GM18868 (cell line): ENCODE data around the gene HDGF.
A peak's percentile ranks its signal among the peaks of the same experiment; 100 is the strongest.

Experiments used
- ATAC-seq: cut with Tn5 transposase; IDR thresholded peaks from one replicate; pipeline ENCODE4 v1.9.1; 2021; ENCODE audit warnings: mild to moderate bottlenecking, moderate library complexity; ENCODE audit not compliant: unreplicated experiment

HDGF gene

DNA sequence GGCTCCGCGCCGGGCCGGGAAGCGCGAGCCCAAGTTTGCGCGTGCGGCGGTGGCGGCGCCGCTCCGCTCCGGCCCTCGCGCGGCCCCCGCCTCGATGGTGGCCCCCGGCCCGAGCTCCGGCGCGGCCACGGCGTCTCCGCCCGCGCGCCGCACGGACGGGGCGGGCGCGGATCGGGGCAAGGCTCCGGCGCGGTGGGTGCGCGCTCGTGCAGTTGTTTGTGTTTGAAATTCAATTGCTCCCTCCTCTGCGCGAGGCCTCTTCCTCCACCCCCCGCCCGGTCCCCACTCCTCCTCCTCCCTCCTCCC, at the start of gene HDGF:
HDGF (minus strand) TSS at position 225 of the 306 bp plus-strand sequence. CDS start 246 bp downstream, outside the sequence.
- ATAC-seq, result no peak

DNA sequence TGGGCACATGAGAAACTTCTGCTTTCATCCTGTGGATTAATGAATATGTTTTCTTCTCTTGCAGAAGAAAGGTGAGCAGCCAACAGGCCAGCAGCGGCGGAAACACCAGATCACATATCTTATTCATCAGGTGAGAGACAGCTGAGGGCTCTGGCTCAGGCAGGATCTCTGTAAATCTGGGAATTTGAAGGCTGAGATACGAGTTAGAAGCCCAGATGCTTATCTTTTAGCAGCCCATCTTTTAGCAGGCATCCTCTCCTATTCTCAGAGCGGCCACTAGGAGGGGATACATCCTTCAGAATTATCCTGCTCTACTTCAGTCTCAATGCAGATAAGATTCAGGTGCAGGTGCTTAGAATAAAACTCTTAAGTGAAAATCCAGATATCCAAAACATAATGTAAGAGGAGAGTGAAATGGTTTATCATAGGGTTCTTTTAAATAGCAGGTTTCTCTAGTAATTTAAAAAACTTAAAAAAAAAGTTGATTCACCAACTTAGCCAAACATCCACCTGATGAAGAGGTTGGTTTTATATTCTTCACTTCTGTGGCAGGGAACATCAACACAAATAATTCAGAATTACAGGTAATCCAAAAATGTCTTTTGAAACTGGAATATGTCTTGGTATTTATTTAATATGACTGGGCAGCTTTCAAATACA, 45.9 kb upstream of the HDGF start:
- no peak for ATAC-seq

- ATAC-seq, result no peak
These were observed 45.0 kb upstream of the HDGF start for GRCh38 chr1:156796340-156797097.

- ATAC-seq, result no peak
These were observed 44.3 kb upstream of the HDGF start for GRCh38 chr1:156795787-156796186.

DNA sequence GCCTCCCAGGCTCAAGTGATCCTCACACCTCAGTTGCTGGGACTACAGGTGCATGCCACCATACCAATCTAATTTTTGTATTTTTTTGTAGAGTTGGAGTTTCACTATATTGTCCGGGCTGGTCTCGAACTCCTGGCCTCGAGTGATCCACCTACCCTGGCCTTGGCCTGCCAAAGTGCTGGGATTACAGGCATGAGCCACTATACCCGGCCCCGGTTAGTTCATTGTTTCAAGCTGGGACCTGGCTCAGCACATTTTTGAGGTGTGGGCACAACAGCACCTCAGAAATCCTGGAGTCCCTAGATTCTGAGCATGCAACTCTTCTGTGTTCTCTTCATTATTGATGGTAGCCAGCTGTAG, 43.9 kb upstream of the HDGF start:
- no peak for ATAC-seq

GRCh38 chr1:156794506-156795373, 43.3 kb upstream of the HDGF start:
- ATAC-seq, result no peak

- ATAC-seq, result no peak
These were observed 38.3 kb upstream of the HDGF start for GRCh38 chr1:156789621-156790318.

DNA sequence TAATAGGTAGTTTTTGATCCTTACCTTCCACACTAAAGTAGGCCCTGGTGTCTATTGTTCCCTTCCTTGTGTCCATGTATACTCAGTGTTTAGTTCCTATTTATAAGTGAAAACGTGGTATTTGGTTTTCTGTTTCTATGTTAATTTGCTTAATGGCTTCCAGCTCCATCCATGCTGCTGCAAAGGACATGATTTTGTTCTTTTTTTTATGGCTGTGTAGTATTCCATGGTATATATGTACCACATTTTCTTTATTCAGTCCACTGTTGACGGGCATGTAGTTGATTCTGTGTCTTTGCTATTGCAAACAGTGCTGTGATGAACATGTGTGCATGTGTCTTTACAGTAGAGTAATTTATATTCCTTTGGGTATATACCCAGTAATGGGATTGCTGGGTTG, 36.7 kb upstream of the HDGF start:
- no peak for ATAC-seq

DNA sequence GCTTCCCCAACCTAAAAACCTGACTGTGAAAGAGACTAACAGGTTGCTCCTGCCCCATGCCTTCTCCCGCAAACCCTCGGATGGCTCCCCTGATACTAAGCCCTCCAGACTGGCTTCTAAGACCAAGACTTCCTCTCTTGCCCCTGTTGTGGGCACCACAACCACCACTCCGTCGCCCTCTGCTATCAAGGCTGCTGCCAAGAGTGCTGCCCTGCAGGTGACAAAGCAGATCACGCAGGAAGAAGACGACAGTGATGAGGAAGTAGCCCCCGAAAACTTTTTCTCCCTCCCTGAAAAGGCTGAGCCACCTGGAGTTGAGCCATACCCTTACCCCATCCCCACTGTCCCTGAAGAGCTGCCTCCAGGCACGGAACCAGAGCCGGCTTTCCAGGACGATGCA, 35.2 kb upstream of the HDGF start:
- ATAC-seq, result no peak

GRCh38 chr1:156785458-156785857, 34.0 kb upstream of the HDGF start:
- ATAC-seq, result no peak

- no peak for ATAC-seq
These were observed 30.2 kb upstream of the HDGF start for GRCh38 chr1:156781585-156782186.

- no peak for ATAC-seq
These were observed 26.1 kb upstream of the HDGF start for GRCh38 chr1:156777573-156777972.

DNA sequence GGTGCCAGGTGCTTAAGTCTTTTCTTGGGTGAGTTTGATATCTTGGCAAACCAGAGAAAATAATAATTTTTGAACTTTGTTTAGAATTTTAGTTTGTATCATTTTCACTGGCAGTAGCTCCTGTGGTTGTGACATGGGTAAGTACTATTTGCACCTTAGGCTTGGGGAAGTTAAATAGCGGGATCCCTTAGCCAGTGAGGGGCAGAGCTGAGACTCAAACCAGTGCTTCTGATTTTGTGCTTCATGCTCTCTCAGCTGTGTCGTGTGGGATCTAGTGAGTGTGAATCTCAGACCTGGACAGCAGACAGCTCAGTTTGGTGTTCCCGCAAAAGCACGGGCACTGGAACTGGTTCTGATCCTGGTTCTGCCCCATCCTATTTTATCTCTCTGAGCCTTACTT, 25.5 kb upstream of the HDGF start:
- no peak for ATAC-seq

DNA sequence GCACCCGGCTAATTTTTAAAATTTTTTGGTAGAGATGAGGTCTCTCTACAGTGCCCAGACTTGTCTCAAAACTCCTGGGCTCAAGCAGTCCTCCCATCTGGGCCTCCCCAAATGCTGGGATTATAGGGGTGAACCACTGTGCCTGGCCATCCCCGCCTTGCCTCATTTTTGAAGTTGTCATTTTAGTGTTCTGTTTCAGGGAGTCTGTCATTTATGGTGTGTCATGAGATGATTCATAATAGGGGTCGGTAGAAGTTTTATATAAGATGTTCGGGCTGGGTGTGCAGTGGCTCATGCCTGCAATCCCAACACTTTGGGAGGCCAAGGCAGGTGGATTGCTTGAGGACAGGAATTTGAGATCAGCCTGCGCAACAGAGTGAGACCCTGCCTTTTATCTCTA, 24.3 kb upstream of the HDGF start:
- no peak for ATAC-seq

DNA sequence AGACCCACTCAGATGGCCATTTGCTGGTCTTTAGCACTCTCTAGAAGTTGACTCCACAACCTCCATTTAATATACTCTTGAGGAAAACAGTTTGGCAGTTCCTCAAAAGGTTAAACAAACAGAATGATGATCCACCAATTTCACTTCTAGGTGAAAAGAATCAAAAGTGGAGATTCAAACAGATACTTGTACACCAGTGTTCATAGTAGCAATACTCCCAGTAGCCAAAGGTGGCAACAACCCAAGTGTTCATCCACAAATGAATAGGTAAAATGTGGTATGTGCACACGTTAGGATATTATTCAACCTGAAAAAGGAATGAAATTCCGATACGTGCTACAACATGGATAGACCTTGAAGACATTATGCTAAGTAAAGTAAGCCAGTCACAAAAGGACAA, 22.1 kb upstream of the HDGF start:
- ATAC-seq, result no peak

DNA sequence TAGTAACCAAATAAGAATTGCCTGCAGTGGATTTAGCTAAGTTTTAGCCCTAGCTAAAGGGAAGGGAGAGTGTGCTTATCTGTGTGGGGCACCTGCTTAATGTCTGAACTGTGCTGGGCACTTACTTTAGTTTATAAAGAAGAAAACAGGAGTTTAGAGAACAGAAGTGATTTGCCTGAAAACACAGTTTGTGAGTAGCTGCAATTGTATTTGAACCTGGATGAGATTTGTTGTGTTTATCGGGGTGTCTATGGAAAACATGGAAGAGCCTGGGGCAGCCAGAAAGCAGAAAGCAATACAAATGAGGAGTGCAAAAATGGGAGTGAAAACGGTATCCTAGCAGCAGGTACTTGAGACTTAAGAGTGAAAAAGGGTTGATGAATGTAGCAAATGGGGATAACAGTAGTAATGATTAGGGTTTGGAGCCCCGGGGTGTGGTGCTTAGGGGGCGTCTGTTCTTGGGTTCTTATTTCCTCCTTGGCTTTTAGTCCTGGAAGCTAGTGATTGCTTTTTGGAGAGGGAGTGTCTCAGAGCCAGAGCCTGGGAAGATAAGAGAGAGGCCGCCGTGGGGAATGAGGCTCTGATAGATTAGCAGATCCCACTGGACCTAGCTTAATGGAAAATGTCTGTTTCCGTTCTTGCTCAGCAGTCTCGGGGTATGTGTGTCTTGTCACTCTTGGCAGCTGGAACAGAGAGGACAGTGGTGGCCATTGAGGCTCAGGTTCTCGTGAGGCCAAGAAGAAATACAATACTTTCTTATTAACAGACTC, 21.4 kb upstream of the HDGF start:
- ATAC-seq, result no peak

DNA sequence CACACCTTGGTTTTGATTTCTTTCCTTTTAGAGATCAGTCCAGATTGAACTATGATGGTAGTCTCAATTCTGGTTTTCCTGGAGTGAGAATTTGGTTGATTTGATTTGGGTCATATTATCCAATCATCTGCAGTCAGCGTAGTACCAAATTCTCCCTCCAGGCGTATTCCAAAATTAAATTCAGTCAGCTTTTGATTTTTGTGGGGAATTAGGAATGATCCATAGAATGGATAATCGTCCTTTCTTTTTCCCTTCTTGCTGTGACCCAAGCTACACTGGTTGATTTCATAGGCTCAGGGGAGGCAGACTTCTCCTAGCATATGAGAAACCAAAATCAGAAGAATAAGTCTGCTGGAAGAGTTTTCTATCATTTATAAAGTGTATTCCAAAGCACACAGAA, 20.7 kb upstream of the HDGF start:
- no peak for ATAC-seq

- no peak for ATAC-seq
These were observed 17.3 kb upstream of the HDGF start for GRCh38 chr1:156768610-156769295.

DNA sequence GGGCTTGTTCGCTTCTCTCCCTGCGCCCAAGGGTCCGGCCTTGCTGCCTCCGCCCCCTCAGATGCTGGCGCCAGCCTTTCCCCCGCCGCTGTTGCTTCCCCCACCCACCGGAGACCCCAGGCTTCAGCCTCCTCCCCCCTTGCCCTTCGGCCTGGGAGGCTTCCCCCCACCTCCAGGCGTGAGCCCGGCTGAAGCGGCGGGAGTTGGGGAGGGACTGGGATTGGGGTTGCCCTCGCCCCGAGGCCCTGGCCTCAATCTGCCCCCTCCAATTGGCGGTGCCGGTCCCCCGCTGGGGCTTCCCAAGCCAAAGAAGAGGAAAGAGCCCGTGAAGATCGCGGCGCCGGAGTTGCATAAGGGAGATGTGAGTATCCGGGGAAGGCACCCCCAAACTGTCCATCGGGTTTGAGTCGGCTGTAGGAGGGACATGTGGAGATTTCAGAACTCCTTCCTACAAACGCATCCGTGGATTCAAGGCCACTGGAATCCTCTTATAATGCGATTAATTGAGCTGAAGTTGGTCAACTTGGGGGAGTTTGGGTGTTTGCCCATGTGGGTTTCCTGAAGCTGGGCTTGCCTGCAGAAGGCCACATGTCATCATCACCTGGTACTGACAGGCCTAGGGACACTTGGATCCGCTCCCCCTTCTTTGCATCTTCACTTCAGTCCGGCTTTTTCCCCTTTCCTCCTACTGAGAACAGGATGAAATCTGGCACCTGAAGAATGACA, 16.6 kb upstream of the HDGF start:
- ATAC-seq, result peak; percentile 2
